HG02943 (cell line): ENCODE results near the gene LILRB5.
"Not testable (repeated sequence)": the region's sequence is repeated elsewhere in the genome, so short reads cannot be mapped to it uniquely, and the experiment has no call there.

Experiments used
- ATAC-seq: cut with Tn5 transposase; IDR thresholded peaks from one replicate; pipeline ENCODE4 v1.9.1; 2021; ENCODE audit warnings: mild to moderate bottlenecking, low read depth, moderate library complexity; ENCODE audit not compliant: unreplicated experiment

The LILRB5 gene

GRCh38 chr19:54257116-54257480, at the start of gene LILRB5:
TSS of gene LILRB5 (minus strand) at chr19:54257273. CDS start at chr19:54257193, 80 bp downstream.
- no peak for ATAC-seq

- no peak for ATAC-seq
These were observed 48.1 kb upstream of the LILRB5 start for GRCh38 chr19:54305141-54305540.

- no peak for ATAC-seq
These were observed 45.2 kb upstream of the LILRB5 start for GRCh38 chr19:54302257-54302656.

GRCh38 chr19:54299515-54299914, 42.4 kb upstream of the LILRB5 start:
- ATAC-seq, result no peak

GRCh38 chr19:54299126-54299498, 42.0 kb upstream of the LILRB5 start:
- ATAC-seq, result no peak

GRCh38 chr19:54298357-54299125, 41.5 kb upstream of the LILRB5 start:
- no peak for ATAC-seq

GRCh38 chr19:54297759-54298305, 40.8 kb upstream of the LILRB5 start:
- no peak for ATAC-seq

GRCh38 chr19:54294539-54294938, 37.5 kb upstream of the LILRB5 start:
- no peak for ATAC-seq

- ATAC-seq, result not testable (repeated sequence)
These were observed 32.1 kb upstream of the LILRB5 start for GRCh38 chr19:54289160-54289559.

- no peak for ATAC-seq
These were observed 30.4 kb upstream of the LILRB5 start for GRCh38 chr19:54287456-54287855.

GRCh38 chr19:54286283-54286682, 29.2 kb upstream of the LILRB5 start:
- not testable (repeated sequence) for ATAC-seq

- not testable (repeated sequence) for ATAC-seq
These were observed 28.5 kb upstream of the LILRB5 start for GRCh38 chr19:54285427-54286056.

- no peak for ATAC-seq
These were observed 25.8 kb upstream of the LILRB5 start for GRCh38 chr19:54282686-54283470.

- not testable (repeated sequence) for ATAC-seq
These were observed 24.6 kb upstream of the LILRB5 start for GRCh38 chr19:54281729-54282075.

GRCh38 chr19:54281007-54281728, 24.1 kb upstream of the LILRB5 start, which contains the start of gene LILRB2:
TSS of gene LILRB2 (minus strand) at chr19:54281110. CDS start at chr19:54280496, 614 bp downstream.
- ATAC-seq, result no peak

GRCh38 chr19:54280441-54280840, 23.4 kb upstream of the LILRB5 start:
- ATAC-seq, result not testable (repeated sequence)

GRCh38 chr19:54280025-54280424, 23.0 kb upstream of the LILRB5 start:
- ATAC-seq, result not testable (repeated sequence)

- ATAC-seq, result no peak
These were observed 22.4 kb upstream of the LILRB5 start for GRCh38 chr19:54279406-54279962.

- not testable (repeated sequence) for ATAC-seq
These were observed 21.6 kb upstream of the LILRB5 start for GRCh38 chr19:54278571-54279195.
